Omental fat pad (tissue), 4 donors: ENCODE measurements around the gene MXRA5. TPM values are rescaled to one million over a fixed set of nuclear protein-coding genes. Genes with fewer than 3 reads are reported as not detected.

Experiments used
- ATAC-seq: fragments of 150-250 bp; one replicate; pipeline ENCODE4 v1.9.1; 2016; ENCODE audit warnings: mild to moderate bottlenecking, moderate library complexity; ENCODE audit not compliant: low FRiP score
- DNase-seq: peaks from one replicate; pipeline ENCODE4 v3.0.0-alpha.2; 2019; ENCODE audit warnings: low spot score
- CTCF ChIP-seq, 3 donors: fragments of 450-650 bp; IDR thresholded peaks; one replicate each; pipeline ENCODE4 v1.5.1; 2016 to 2017; ENCODE audit warnings: antibody characterized with exemption in 3 of 3, mild to moderate bottlenecking in 3 of 3, moderate library complexity in 2 of 3
- total RNA-seq, 4 donors: library from RNA; depleted of rRNA; stranded (reverse); fragments of >200 nt; gene quantifications; one replicate each; pipeline ENCODE4 v1.1.0, GENCODE V29; 2016

Gene MXRA5
- total RNA-seq, 4 donors from 2014 or later, result 0.32 to 5.8 (median 2.0) TPM

GRCh38 chrX:3263681-3264126 is 82.7 kb downstream of the MXRA5 start:
- TF ChIP-seq CTCF (IDR thresholded peaks at IDR 0.05), result no peak
- ATAC-seq, result peak; percentile 9
- no peak for DNase-seq

- DNase-seq (no peak), ATAC-seq (peak; percentile 89)
Observed at GRCh38 chrX:3262901-3263300, 83.6 kb downstream of the MXRA5 start.

More at GRCh38 chrX:3262901-3263300, 83.6 kb downstream of the MXRA5 start:
- TF ChIP-seq CTCF (IDR thresholded peaks at IDR 0.05), result no peak
